Osteoblast (primary cell): ENCODE measurements around the gene SHLD2. TPM values are rescaled to one million over a fixed set of nuclear protein-coding genes. Genes with fewer than 3 reads are reported as not detected.
A peak's percentile ranks its signal among the peaks of the same experiment; 100 is the strongest.
"Not testable (repeated sequence)": the region's sequence is repeated elsewhere in the genome, so short reads cannot be mapped to it uniquely, and the experiment has no call there.

Source experiments
- DNase-seq: peaks from one replicate; pipeline ENCODE4 v3.0.0; 2011; ENCODE audit warnings: low spot score, mixed read lengths; ENCODE audit not compliant: insufficient read length; ENCODE audit errors: missing footprints
- H2AFZ ChIP-seq: 2 replicates; pipeline ENCODE4 v1.6.0; 2011; ENCODE audit warnings: mild to moderate bottlenecking, low read length
- H3K27ac ChIP-seq: 2 replicates; pipeline ENCODE4 v1.5.1; 2011; ENCODE audit warnings: mild to moderate bottlenecking, low read depth, low read length, moderate library complexity
- H3K27me3 ChIP-seq: 2 replicates; pipeline ENCODE4 v1.6.0; 2012; ENCODE audit warnings: mild to moderate bottlenecking, control low read depth, inconsistent platforms, low read length, moderate library complexity; ENCODE audit not compliant: insufficient read depth
- H3K36me3 ChIP-seq: 2 replicates; pipeline ENCODE4 v1.5.1; 2011; ENCODE audit warnings: mild to moderate bottlenecking, low read length, control low read depth, moderate library complexity; ENCODE audit not compliant: insufficient read depth
- H3K4me1 ChIP-seq: 2 replicates; pipeline ENCODE4 v1.5.1; 2011; ENCODE audit warnings: mild to moderate bottlenecking, low read length, control low read depth, moderate library complexity; ENCODE audit not compliant: insufficient read depth
- H3K4me2 ChIP-seq: 2 replicates; pipeline ENCODE4 v1.6.0; 2011; ENCODE audit warnings: mild to moderate bottlenecking, low read length; ENCODE audit not compliant: insufficient read depth
- H3K4me3 ChIP-seq: fragments of 200-600 bp; sonication (generic); 3 replicates; pipeline ENCODE4 v1.5.1; 2012; ENCODE audit warnings: mild to moderate bottlenecking, low read length, inconsistent platforms; ENCODE audit not compliant: insufficient read depth
- H3K79me2 ChIP-seq: 2 replicates; pipeline ENCODE4 v1.6.0; 2012; ENCODE audit warnings: mild to moderate bottlenecking, low read length, control low read depth, inconsistent platforms; ENCODE audit not compliant: insufficient read depth
- H3K9me3 ChIP-seq: 2 replicates; pipeline ENCODE4 v1.5.1; 2011; ENCODE audit warnings: low read depth, low read length, control low read depth
- H4K20me1 ChIP-seq: 2 replicates; pipeline ENCODE4 v1.6.0; 2012; ENCODE audit warnings: mild to moderate bottlenecking, low read length, control low read depth; ENCODE audit not compliant: insufficient read depth
- CTCF ChIP-seq: IDR thresholded peaks from 2 replicates; pipeline ENCODE4 v1.5.1; 2011; ENCODE audit warnings: mild to moderate bottlenecking, low read depth, low read length, moderate library complexity; ENCODE audit errors: extremely low read depth
- total RNA-seq: library from RNA; depleted of rRNA; stranded (reverse); fragments of >200 nt; gene quantifications from 2 replicates; pipeline ENCODE4 v1.2.3, GENCODE V29; 2012

The SHLD2 gene
- total RNA-seq, 1 donor: 40.9 TPM

GRCh38 chr10:87084291-87084782, 10.7 kb upstream of the SHLD2 start:
- not testable (repeated sequence) for H3K9me3 ChIP-seq, H3K27me3 ChIP-seq, H2AFZ ChIP-seq, H4K20me1 ChIP-seq
- Histone ChIP-seq H3K79me2 (peaks cover 58% of the 10 kb centered on the region), H3K27ac (peak overlapping the region; percentile 99), H3K36me3 (peaks cover 11% of the 10 kb centered on the region), H3K4me2 (peak overlapping the region; percentile 74), H3K4me1 (peaks cover 31% of the 10 kb centered on the region), H3K4me3 (peak overlapping the region; percentile 35)
- peak; percentile 63 for DNase-seq

- H3K4me3 ChIP-seq: no peak overlapping the region
- peaks cover 67% of the 10 kb centered on the region for H3K79me2 ChIP-seq
- peaks cover 31% of the 10 kb centered on the region for H3K4me1 ChIP-seq
- H3K36me3 ChIP-seq: peaks cover 13% of the 10 kb centered on the region
- H3K4me2 ChIP-seq: no peak overlapping the region
- no peak overlapping the region for H2AFZ ChIP-seq
- TF ChIP-seq CTCF: no peak
- no peaks in the 10 kb centered on the region for H3K9me3 ChIP-seq
- H4K20me1 ChIP-seq: no peaks in the 10 kb centered on the region
- H3K27me3 ChIP-seq: no peaks in the 10 kb centered on the region
- no peak for DNase-seq
- no peak overlapping the region for H3K27ac ChIP-seq
These were observed 9.5 kb upstream of the SHLD2 start for GRCh38 chr10:87085537-87085936.

GRCh38 chr10:87089746-87090145, 5.3 kb upstream of the SHLD2 start:
- H3K4me3 ChIP-seq: no peak overlapping the region
- no peak for TF ChIP-seq CTCF
- no peak overlapping the region for H3K27ac ChIP-seq
- no peak overlapping the region for H2AFZ ChIP-seq
- no peaks in the 10 kb centered on the region for H3K9me3 ChIP-seq
- DNase-seq: no peak
- peaks cover 92% of the 10 kb centered on the region for H3K79me2 ChIP-seq
- H3K36me3 ChIP-seq: peaks cover 13% of the 10 kb centered on the region
- peaks cover 21% of the 10 kb centered on the region for H3K4me1 ChIP-seq
- H3K27me3 ChIP-seq: no peaks in the 10 kb centered on the region
- H4K20me1 ChIP-seq: peaks cover 15% of the 10 kb centered on the region
- H3K4me2 ChIP-seq: no peak overlapping the region

- no peak for TF ChIP-seq CTCF
- Histone ChIP-seq H3K27ac (no peak overlapping the region), H3K4me2 (no peak overlapping the region), H3K36me3 (peaks cover 13% of the 10 kb centered on the region), H4K20me1 (peaks cover 15% of the 10 kb centered on the region), H3K4me3 (no peak overlapping the region), H2AFZ (no peak overlapping the region), H3K9me3 (no peaks in the 10 kb centered on the region), H3K79me2 (peaks cover 88% of the 10 kb centered on the region), H3K4me1 (peaks cover 22% of the 10 kb centered on the region), H3K27me3 (no peaks in the 10 kb centered on the region)
- no peak for DNase-seq
These were observed 4.2 kb upstream of the SHLD2 start for GRCh38 chr10:87090779-87091178.
